Panc1 (cell line): ENCODE data around the gene WWOX. TPM values are rescaled to one million over a fixed set of nuclear protein-coding genes. Genes with fewer than 3 reads are reported as not detected.

Experiments used
- ATAC-seq: fragments of 200-7000 bp; cut with Tn5 transposase; 2 replicates; pipeline ENCODE4 v1.9.1; 2020; ENCODE audit warnings: mild to moderate bottlenecking, moderate library complexity
- BruUV-seq: library from RNA; stranded (reverse); fragments of 400-500 nt; replicated peaks from 2 replicates; lab custom pipeline; 2021; lab: Mats Ljungman, UMichigan
- CTCF ChIA-PET: fragments of 300-600 bp; sonication (Branson Sonifier 250); formaldehyde crosslinking; loops from one replicate; lab custom pipeline; 2022; ENCODE audit warnings: antibody characterized with exemption; lab: Charles Lee
- POLR2A ChIA-PET: fragments of 300-600 bp; sonication (Branson Sonifier 250); formaldehyde crosslinking; loops from one replicate; lab custom pipeline; 2022; ENCODE audit warnings: antibody characterized with exemption; lab: Charles Lee
- DNase-seq: peaks from one replicate; pipeline ENCODE4 v3.0.0-alpha.2; 2010; ENCODE audit warnings: low read depth, low spot score
- H3K27ac ChIP-seq: 2 replicates; pipeline ENCODE4 v1.5.1; 2011; ENCODE audit warnings: mild to moderate bottlenecking, low read length, inconsistent platforms
- H3K27me3 ChIP-seq: fragments of 200-500 bp; sonication (Bioruptor generic); 2 replicates; pipeline ENCODE4 v1.6.0; 2014; ENCODE audit warnings: low read length, inconsistent platforms; ENCODE audit not compliant: control insufficient read depth, insufficient read depth
- H3K36me3 ChIP-seq: fragments of 200-500 bp; sonication (Bioruptor generic); 2 replicates; pipeline ENCODE4 v1.5.1; 2014; ENCODE audit warnings: inconsistent platforms, mild to moderate bottlenecking, low read length, moderate library complexity; ENCODE audit not compliant: control insufficient read depth, insufficient read depth
- H3K4me1 ChIP-seq: 2 replicates; pipeline ENCODE4 v1.5.1; 2011; ENCODE audit warnings: inconsistent platforms, mild to moderate bottlenecking, low read length, moderate library complexity; ENCODE audit not compliant: control insufficient read depth, insufficient read depth
- H3K4me3 ChIP-seq, 2 experiments: 2 replicates each; pipeline ENCODE4 v1.5.1; 2011 to 2012; ENCODE audit warnings: low read depth in 2 of 2, low read length in 2 of 2, mild to moderate bottlenecking in 2 of 2, inconsistent platforms in 1 of 2, moderate library complexity in 1 of 2
- H3K9me3 ChIP-seq: fragments of 200-500 bp; sonication (Bioruptor generic); 2 replicates; pipeline ENCODE4 v1.5.1; 2014; ENCODE audit warnings: low read depth, mild to moderate bottlenecking, inconsistent platforms, low read length, moderate library complexity; ENCODE audit not compliant: control insufficient read depth, insufficient read depth
- CTCF ChIP-seq: fragments of 450-650 bp; IDR thresholded peaks from 2 replicates; pipeline ENCODE4 v1.5.1; 2017; ENCODE audit warnings: mild to moderate bottlenecking
- POLR2AphosphoS5 ChIP-seq: IDR thresholded peaks from 2 replicates; pipeline ENCODE4 v1.6.1; 2012; ENCODE audit warnings: mild to moderate bottlenecking, low read depth, low read length, moderate library complexity
- REST ChIP-seq, 2 experiments: IDR thresholded peaks; 2 replicates each; pipeline ENCODE4 v1.6.1; 2011 to 2012; ENCODE audit warnings: low read depth in 2 of 2, control low read depth in 1 of 2, low read length in 1 of 2, mild to moderate bottlenecking in 1 of 2, moderate library complexity in 1 of 2; ENCODE audit not compliant: insufficient read depth in 1 of 2
- SIN3A ChIP-seq: IDR thresholded peaks from 2 replicates; pipeline ENCODE4 v1.6.1; 2012; ENCODE audit warnings: low read depth, mild to moderate bottlenecking, low read length, moderate library complexity, borderline replicate concordance; ENCODE audit not compliant: insufficient read depth
- TCF7L2 ChIP-seq: IDR thresholded peaks from 2 replicates; pipeline ENCODE4 v1.6.1; 2011; ENCODE audit warnings: mild to moderate bottlenecking, low read depth, low read length, inconsistent platforms
- in situ Hi-C: cut with HindIII; loops from 2 replicates; pipeline ENCODE4 v1.10.0; 2016; ENCODE audit warnings: low sequenced_read_pairs, low pct_unique_long_range_greater_than_20kb
- intact Hi-C: fragments of 100-400 bp; cut with micrococcal nuclease; formaldehyde crosslinking; loops from one replicate; pipeline ENCODE4 v1.10.0; 2022; ENCODE audit not compliant: unreplicated experiment
- total RNA-seq: library from RNA; stranded (reverse); gene quantifications from one replicate; pipeline ENCODE4 v1.2.1, GENCODE V29; 2021; ENCODE audit not compliant: unreplicated experiment

The WWOX gene
- total RNA-seq, 1 experiment from 2014 or later, result 12.5 TPM

- no peak for DNase-seq
- no peak overlapping the region for H3K27ac ChIP-seq
- POLR2A ChIA-PET, result no interaction called here
- no peaks in the 10 kb centered on the region for H3K36me3 ChIP-seq
- H3K4me1 ChIP-seq, result no peaks in the 10 kb centered on the region
- BruUV-seq, result no TSS peak
- no peaks in the 10 kb centered on the region for H3K9me3 ChIP-seq
- H3K27me3 ChIP-seq, result no peaks in the 10 kb centered on the region
- in situ Hi-C loops, result no loop called here
- CTCF ChIA-PET, result no interaction called here
- intact Hi-C loops, result no loop called here
- no peak for ATAC-seq
- TF ChIP-seq POLR2AphosphoS5 (no peak), REST (IDR thresholded peaks at IDR 0.05; ENCODE audit: insufficient read depth in 1 of 2, low read depth in 2 of 2, low read length in 1 of 2) (no peak)
- H3K4me3 ChIP-seq, result no peak overlapping the region
Observed at GRCh38 chr16:78628461-78629045, 529.1 kb downstream of the WWOX start.

- ATAC-seq, result no peak
- Histone ChIP-seq H3K27ac (no peak overlapping the region), H3K36me3 (no peaks in the 10 kb centered on the region), H3K9me3 (no peaks in the 10 kb centered on the region), H3K4me3 (no peak overlapping the region), H3K27me3 (no peaks in the 10 kb centered on the region), H3K4me1 (no peaks in the 10 kb centered on the region)
- ChIA-PET POLR2A (no interaction called here), CTCF (no interaction called here)
- no TSS peak for BruUV-seq
- intact Hi-C loops, result no loop called here
- in situ Hi-C loops, result no loop called here
- no peak for DNase-seq
- no peak for TF ChIP-seq TCF7L2
- TF ChIP-seq CTCF, result no peak
- TF ChIP-seq REST (IDR thresholded peaks at IDR 0.05; ENCODE audit: insufficient read depth in 1 of 2, low read depth in 2 of 2, low read length in 1 of 2), result no peak
- TF ChIP-seq POLR2AphosphoS5, result no peak
- TF ChIP-seq SIN3A, result no peak
Observed at GRCh38 chr16:78629173-78629572, 529.7 kb downstream of the WWOX start.
